Measurements from ENCODE around the gene UROS.

Gene UROS

DNA sequence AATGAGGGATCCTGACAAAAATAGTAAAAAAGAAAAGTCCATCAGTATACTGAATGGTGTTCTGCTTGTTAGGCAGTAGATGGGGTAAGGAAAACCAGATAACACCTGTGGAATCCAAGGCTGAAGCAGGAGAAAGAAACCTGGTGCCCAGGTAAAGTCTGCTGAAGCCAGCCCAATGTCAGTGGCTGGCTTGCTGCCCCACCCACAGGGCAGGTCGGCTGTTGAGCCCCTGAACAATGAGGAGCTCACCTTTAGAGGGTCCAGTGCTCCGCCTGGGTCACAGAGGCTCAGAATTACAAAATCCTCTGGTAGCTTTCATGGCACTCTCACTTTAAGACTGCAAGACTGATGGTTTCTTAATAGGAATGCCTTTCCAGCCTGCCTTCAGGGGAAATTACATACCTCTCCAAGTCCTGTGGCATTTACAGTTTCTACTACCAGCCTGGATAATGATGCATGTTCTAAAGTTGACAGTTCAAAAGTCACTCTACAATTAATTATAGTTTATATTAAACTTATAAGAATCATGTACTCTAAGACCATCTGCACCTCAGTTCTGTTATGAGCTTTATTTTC lies 34.2 kb upstream of the UROS start:
- TF ChIP-seq, protein P1, sequence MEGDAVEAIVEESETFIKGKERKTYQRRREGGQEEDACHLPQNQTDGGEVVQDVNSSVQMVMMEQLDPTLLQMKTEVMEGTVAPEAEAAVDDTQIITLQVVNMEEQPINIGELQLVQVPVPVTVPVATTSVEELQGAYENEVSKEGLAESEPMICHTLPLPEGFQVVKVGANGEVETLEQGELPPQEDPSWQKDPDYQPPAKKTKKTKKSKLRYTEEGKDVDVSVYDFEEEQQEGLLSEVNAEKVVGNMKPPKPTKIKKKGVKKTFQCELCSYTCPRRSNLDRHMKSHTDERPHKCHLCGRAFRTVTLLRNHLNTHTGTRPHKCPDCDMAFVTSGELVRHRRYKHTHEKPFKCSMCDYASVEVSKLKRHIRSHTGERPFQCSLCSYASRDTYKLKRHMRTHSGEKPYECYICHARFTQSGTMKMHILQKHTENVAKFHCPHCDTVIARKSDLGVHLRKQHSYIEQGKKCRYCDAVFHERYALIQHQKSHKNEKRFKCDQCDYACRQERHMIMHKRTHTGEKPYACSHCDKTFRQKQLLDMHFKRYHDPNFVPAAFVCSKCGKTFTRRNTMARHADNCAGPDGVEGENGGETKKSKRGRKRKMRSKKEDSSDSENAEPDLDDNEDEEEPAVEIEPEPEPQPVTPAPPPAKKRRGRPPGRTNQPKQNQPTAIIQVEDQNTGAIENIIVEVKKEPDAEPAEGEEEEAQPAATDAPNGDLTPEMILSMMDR (IDR thresholded peaks at IDR 0.05; ENCODE audit: borderline replicate concordance, insufficient read depth, low read depth, low read length) = no peak
- no peak overlapping the region for H3K4me3 ChIP-seq (ENCODE audit: low read depth, low read length)

DNA sequence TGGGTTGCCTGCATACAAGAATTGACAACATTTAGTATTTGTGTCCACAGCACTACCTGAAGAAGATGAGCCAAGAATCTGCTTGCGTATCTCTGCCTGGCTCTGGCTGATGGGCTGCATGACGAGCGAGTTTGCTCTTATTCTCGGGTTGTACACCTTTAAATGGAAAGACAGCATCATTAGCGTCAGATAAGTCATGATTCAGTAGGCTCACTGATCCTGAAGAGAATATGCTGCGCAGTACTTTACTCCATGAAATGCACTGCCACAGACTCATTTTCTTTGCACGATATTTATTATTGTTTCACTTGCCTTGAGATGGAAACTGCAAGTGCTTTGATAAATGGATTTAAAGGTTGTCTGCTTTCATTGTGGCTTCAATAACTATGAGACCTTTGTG lies 29.4 kb upstream of the UROS start:
- TF ChIP-seq, protein P1 (IDR thresholded peaks at IDR 0.05; ENCODE audit: borderline replicate concordance, insufficient read depth, low read depth, low read length) = no peak
- H3K4me3 ChIP-seq (ENCODE audit: low read depth, low read length) = no peak overlapping the region

DNA sequence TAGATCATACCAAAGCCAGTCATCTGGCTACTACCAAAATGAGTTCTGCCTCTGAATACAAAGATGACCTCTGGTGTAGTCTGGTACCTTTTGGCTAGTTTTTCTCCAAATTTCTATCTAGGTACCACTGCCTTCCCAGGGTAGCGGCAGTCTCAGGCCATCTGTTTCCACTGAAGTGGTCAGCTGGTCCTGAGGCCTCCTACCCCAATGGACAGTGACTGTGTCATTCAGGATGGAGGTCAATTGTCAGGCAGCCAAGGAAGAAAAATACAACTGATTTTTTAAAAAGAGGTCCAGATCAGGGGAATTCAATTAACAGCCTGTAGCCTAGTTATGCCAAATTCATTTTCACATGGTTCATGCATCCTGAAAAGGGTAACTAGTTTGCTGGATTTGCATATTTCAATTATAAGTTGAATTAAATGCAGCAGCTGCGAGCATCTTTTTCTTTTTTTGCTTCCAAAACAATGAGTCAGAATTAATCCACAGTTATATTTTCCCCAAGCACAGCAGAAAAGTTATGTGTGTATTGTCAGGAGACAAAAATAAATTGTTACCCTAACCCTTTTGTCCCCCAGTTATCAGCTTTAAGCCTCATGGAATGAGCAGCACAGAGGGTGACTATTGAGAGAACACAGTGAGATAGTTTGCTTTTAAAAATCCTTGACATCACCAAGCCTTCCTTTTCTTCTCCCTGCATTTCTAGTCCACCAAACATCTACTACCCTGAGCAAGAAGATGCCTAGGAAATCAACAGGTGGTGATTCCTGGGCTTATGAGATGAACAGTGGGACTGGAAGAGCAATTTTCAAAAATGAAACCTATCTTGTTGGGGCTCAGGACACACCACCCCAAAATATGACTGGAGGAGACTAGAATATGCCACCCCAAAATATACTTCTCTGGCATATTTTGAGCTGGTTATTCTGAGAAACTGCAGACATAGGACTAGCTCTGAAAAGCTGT lies 28.0 kb upstream of the UROS start:
- TF ChIP-seq, protein P1 (IDR thresholded peaks at IDR 0.05; ENCODE audit: borderline replicate concordance, insufficient read depth, low read depth, low read length) = no peak
- no peak overlapping the region for H3K4me3 ChIP-seq (ENCODE audit: low read depth, low read length)

DNA sequence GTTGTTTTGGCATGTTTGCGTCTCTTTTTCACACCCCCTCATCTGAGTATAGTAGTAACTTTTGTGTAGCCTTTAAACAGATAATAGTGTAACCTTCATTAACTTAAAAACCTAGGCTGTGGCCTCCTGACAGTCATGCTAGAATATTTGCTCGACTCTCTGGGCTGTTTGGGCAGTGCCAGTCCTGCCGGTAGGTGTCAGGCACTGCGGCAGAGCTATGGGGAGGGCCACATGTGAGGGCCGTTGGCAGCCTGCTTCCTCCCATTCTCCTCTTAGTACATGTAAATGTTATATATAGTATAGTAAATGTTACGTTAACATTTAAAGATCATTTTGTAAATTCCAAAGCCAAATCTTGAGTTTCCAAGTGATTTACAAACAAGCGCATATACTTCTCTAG lies 26.4 kb upstream of the UROS start:
- H3K4me3 ChIP-seq (ENCODE audit: low read depth, low read length) = no peak overlapping the region

DNA sequence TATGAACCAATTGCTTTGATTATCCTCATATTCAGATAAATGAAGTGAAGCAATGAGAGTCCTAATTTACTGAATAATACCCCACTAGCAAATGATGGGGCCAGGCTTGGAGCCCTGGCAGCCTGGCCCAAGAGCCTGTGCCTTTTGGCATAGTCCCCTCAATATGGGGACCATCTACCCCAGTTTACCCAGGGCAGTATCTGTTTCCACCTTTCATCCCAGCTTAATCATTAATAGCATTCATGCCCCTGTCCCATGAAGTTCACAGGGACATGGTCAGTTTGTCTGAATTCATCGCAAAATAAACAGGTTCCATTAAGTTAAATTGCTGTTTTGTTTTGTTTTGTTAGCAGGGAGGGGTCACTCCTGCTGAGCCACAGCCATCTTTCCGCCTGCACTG lies 25.8 kb upstream of the UROS start:
- TF ChIP-seq, protein P1 (IDR thresholded peaks at IDR 0.05; ENCODE audit: borderline replicate concordance, insufficient read depth, low read depth, low read length) = no peak

More for the DNA sequence above, 26.4 kb upstream of the UROS start:
- TF ChIP-seq, protein P1 (IDR thresholded peaks at IDR 0.05; ENCODE audit: borderline replicate concordance, insufficient read depth, low read depth, low read length) = no peak

DNA sequence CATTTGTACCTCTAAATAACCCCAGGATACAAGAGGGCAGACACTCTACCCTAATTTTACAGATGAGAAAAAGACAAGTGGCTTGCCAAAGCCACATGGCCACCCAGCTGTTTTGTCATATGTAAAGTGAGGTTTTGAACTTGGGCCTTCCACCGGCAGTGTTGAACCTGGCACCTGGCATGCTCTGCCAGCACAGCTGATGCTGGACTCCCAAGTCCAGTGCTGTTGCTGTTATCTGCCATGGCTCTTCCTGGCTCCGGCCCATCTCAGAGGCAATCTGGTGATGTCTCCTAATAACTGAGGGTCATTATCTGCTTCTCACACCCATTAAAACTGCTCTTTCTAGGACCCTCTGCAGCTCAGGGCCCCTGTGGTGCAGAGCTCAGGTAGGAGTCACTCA lies 25.3 kb upstream of the UROS start:
- TF ChIP-seq, protein P1 (IDR thresholded peaks at IDR 0.05; ENCODE audit: borderline replicate concordance, insufficient read depth, low read depth, low read length) = no peak
- no peak overlapping the region for H3K4me3 ChIP-seq (ENCODE audit: low read depth, low read length)

More for the DNA sequence above, 25.8 kb upstream of the UROS start:
- H3K4me3 ChIP-seq (ENCODE audit: low read depth, low read length) = no peak overlapping the region

Measured in GM12875 (cell line).